RWPE1 (cell line): ENCODE data around the gene ANKS1A.

ENCODE experiments used
- CTCF ChIA-PET: fragments of 350-600 bp; sonication (Branson Sonifier 250); formaldehyde crosslinking; extraction: SDS; loops from one replicate; lab custom pipeline; 2021; lab: Yijun Ruan, JAX
- POLR2A ChIA-PET: fragments of 400-600 bp; formaldehyde crosslinking; extraction: SDS; loops from one replicate; lab custom pipeline; 2020; ENCODE audit warnings: antibody characterized with exemption; ENCODE audit not compliant: low non-redundant PET; lab: Yijun Ruan, JAX
- DNase-seq: peaks from one replicate; pipeline ENCODE4 v3.0.0; 2012; ENCODE audit warnings: low spot score
- H3K27ac ChIP-seq: fragments of 450-650 bp; 2 replicates; pipeline ENCODE4 v1.5.1; 2017
- CTCF ChIP-seq: fragments of 450-650 bp; conservative IDR thresholded peaks from 2 replicates; pipeline ENCODE4 v1.5.1; 2017; ENCODE audit warnings: low read depth, mild to moderate bottlenecking

Gene ANKS1A

GRCh38 chr6:35080821-35081425 lies 191.9 kb downstream of the ANKS1A start:
- POLR2A ChIA-PET = no interaction called here
- CTCF ChIA-PET = no interaction called here
- peak overlapping the region; percentile 53 for H3K27ac ChIP-seq
- no peak for TF ChIP-seq CTCF
- no peak for DNase-seq

GRCh38 chr6:35081426-35081851 lies 192.4 kb downstream of the ANKS1A start:
- ChIA-PET POLR2A (no interaction called here), CTCF (no interaction called here)
- peak overlapping the region; percentile 53 for H3K27ac ChIP-seq
- DNase-seq = no peak
- TF ChIP-seq CTCF = no peak

- peak overlapping the region; percentile 53; the same call in 1 of the 2 replicates for H3K27ac ChIP-seq
- ChIA-PET POLR2A (no interaction called here), CTCF (interaction anchor here (0.7 kb wide), 1 partner anchor 93 kb away, joined by 3 read pairs; no protein-coding TSS in a partner anchor)
- TF ChIP-seq CTCF = no peak
- no peak for DNase-seq
Observed at GRCh38 chr6:35082046-35082732, 193.1 kb downstream of the ANKS1A start.

- ChIA-PET CTCF (interaction anchor here (0.7 kb wide), 1 partner anchor 94 kb away, joined by 3 read pairs; no protein-coding TSS in a partner anchor), POLR2A (no interaction called here)
- H3K27ac ChIP-seq = 0 out of 2 replicates have a peak overlapping the region, but pooled peaks have one; percentile 53
- no peak for DNase-seq
- no peak for TF ChIP-seq CTCF
Observed at GRCh38 chr6:35082733-35083403, 193.8 kb downstream of the ANKS1A start.

- ChIA-PET POLR2A (no interaction called here), CTCF (no interaction called here)
- H3K27ac ChIP-seq = peak overlapping the region; percentile 46; the same call in 1 of the 2 replicates
- no peak for TF ChIP-seq CTCF
- DNase-seq = no peak
Observed at GRCh38 chr6:35083507-35083906, 194.5 kb downstream of the ANKS1A start.

- no peak for DNase-seq
- ChIA-PET CTCF (no interaction called here), POLR2A (no interaction called here)
Observed at GRCh38 chr6:35084041-35084491, 195.0 kb downstream of the ANKS1A start.

More at GRCh38 chr6:35084041-35084491, 195.0 kb downstream of the ANKS1A start:
- no peak for TF ChIP-seq CTCF
- peak overlapping the region; percentile 46 for H3K27ac ChIP-seq
